Fibroblast of pulmonary artery (primary cell): ENCODE measurements around the gene PTPRG.

Experiments used
- DNase-seq: peaks from one replicate; pipeline ENCODE4 v3.0.0-alpha.2; 2010; ENCODE audit warnings: low read depth
- H3K4me3 ChIP-seq: replicated peaks from 2 replicates; pipeline ENCODE4 v1.5.1; 2011; ENCODE audit warnings: low read depth, mild to moderate bottlenecking, control low read depth, low read length, moderate library complexity
- TF ChIP-seq, protein P1 (sequence below): IDR thresholded peaks from 2 replicates; pipeline ENCODE4 v1.5.1; 2011; ENCODE audit warnings: mild to moderate bottlenecking, control low read depth, low read length, inconsistent platforms; ENCODE audit errors: missing control alignments

The PTPRG gene

DNA sequence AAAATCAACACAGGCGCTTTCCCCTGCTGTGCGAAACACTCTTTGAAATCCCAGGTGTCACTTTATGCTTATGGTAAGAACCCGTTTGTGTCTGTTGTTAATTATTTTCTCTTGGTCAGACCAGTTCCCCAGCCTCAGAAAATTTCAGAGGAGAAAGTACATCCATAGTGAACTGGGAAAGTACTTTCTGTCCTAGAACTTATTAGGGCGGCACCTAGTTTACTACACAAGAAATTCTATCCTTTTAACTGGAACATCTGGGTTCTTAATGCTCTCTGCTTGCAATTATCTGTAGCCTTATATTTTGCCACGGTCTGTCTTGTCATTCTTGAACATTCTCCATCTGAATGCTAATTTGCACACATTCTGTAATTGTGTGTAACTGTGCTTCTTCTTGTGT is 215.0 kb downstream of the PTPRG start:
- DNase-seq: no peak

DNA sequence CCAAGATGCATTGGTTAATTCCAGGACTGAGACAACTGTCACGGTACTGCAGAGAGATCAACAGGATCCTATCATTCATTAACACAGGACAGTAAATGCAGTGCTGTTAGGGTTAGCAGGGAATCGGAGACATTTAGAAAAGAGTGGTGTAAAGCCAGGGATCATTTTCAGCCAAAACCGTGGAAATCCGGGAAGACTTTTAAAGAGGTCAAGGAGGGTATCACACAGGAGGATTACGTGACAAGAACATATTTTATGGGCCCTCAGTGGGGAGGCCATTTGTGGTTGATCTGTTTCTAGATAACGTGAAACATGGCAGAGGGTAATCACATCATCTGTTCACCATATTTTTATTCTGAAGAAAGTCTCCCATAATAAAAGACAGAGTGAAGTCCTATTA is 216.1 kb downstream of the PTPRG start:
- H3K4me3 ChIP-seq: no peak overlapping the region
- no peak for DNase-seq
- TF ChIP-seq, protein P1, sequence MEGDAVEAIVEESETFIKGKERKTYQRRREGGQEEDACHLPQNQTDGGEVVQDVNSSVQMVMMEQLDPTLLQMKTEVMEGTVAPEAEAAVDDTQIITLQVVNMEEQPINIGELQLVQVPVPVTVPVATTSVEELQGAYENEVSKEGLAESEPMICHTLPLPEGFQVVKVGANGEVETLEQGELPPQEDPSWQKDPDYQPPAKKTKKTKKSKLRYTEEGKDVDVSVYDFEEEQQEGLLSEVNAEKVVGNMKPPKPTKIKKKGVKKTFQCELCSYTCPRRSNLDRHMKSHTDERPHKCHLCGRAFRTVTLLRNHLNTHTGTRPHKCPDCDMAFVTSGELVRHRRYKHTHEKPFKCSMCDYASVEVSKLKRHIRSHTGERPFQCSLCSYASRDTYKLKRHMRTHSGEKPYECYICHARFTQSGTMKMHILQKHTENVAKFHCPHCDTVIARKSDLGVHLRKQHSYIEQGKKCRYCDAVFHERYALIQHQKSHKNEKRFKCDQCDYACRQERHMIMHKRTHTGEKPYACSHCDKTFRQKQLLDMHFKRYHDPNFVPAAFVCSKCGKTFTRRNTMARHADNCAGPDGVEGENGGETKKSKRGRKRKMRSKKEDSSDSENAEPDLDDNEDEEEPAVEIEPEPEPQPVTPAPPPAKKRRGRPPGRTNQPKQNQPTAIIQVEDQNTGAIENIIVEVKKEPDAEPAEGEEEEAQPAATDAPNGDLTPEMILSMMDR: no peak

More for the DNA sequence above, 215.0 kb downstream of the PTPRG start:
- TF ChIP-seq, protein P1: no peak
- H3K4me3 ChIP-seq: no peak overlapping the region

DNA sequence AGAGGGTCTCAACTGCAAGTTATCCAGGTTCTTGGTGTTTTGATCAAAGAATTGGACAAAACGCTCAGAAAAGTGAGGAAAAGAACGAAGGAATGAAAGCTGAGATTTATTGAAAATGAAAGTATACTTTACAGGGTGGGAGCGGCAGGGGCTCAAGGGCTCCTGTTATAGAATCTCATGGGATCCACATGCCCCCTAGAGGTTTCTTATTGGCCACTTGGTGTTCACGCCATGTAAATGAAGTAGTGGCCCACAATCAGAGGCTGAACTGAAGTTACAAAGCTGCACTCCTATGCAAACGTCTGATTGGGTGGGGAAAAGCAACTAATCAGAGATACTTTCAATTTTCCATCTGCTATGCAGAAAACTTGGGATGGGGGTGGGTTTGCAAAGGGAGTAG is 216.7 kb downstream of the PTPRG start:
- H3K4me3 ChIP-seq: no peak overlapping the region
- TF ChIP-seq, protein P1: no peak
- no peak for DNase-seq

DNA sequence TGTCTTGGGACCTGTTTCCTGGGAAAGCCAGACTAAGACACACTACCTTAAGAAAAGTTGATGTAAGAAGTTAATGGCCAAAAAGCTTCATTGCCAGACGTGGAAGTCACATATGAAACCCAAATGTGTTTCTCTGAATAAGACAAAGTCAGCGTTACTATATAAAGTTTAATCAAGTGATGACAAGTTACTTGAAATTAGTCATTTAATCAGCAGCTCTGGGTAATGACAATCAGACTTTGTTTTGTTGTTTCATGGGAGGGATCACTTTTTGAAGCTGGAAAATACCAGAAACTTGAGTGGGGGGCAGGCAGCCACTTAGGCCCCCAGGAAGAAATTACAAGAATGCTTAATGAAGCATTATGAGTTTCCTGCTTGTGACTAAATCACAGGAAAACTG is 218.6 kb downstream of the PTPRG start:
- TF ChIP-seq, protein P1: no peak
- no peak for DNase-seq
- no peak overlapping the region for H3K4me3 ChIP-seq

DNA sequence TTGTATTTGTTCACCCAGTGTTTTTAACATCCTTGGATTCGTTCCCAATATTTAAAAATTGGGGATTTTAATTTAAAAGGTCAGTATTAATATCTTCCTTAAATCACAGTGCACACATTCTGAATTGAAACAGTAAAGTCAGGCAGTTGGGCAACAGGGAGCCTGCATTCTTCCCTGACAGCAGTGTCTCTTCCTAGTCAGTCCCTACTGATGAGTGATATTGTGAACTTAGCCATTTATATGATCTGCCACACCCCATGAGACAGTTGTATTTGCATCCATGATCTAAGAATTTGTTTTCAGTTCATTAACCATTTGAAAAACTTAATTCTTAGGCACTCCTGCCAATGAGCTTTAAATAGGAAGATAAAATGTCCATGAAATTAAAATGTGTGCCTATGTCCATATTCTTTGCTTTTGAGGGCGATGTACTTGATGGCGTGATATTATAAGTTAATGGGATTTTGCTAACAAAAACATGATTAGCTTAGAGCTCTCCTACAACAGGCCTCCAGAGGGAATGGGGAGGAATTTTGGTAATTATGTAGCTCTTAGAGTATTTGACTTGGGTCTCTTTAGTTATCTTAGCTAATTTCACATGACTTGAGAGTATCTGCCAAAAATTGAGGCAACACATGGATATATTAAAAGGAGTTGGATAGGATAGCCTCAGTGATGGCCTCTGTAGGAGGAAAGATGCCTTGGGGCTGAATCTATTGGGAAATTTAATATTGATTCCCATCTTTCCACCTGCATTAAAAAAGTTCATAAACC is 219.3 kb downstream of the PTPRG start:
- H3K4me3 ChIP-seq: no peak overlapping the region
- no peak for DNase-seq
- TF ChIP-seq, protein P1: no peak

DNA sequence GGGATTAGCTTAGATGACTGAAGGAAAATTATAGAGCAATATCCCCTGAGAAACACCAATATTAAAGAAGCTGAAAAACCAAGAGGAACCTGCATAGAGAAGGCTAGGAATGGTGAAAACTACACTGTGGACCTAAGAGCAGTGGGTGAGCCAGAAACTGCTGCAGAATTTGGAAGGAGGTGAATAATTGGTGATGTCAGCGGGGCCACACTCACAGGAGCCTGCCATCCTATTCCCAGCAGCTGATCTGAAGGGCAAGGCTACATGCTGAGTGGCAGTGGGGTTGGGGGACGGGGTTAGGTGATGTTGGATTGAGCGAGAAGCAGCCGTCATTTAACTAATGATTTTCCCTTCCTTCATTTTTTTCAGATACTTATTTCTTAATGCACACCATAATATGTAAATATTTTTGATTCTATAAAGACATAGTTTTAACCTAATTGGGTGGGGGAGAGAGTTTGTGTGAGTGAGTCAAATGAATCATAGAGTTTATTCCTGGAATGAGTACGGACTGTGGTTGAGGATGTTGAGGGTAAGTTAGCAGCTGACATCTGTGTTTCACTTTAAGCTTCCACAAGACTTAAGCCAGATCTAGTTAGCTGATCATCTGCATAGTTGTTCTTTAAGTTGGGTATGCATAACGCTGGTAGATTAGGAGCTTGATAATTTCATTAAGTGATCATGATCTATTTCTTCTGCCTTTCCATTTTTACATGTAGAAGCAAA is 222.8 kb downstream of the PTPRG start:
- TF ChIP-seq, protein P1: no peak
- H3K4me3 ChIP-seq: no peak overlapping the region
- DNase-seq: peak; percentile 45
